Amniotic stem cell (primary cell): ENCODE results near the gene A4GALT.

Experiments
- DNase-seq: peaks from one replicate; lab custom pipeline; 2025; lab: John Stamatoyannopoulos, UW

Gene A4GALT

GRCh38 chr22:42701694-42702093 is 19.0 kb downstream of the A4GALT start:
- no peak for DNase-seq

DNA sequence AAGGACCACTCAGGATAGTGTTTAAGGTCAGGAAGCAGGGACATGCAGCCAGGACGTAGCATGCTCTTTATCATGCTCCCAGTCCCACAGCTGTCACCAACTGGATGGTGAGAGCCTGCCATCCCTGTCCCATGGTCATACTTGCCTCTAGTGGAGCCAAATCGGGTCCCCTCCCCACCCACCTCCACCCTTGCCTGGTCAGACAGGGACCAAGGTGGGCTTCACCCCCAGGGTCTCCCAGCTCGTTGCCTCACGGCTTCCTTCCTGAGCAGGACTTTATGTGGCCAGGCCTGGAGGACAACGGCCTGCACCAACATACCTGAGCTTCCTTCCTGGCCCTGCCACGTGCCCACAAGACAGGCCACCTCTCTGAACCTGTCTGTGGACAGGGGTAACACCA is 19.8 kb downstream of the A4GALT start:
- DNase-seq: no peak

- DNase-seq: no peak
Measured at GRCh38 chr22:42700355-42700754, 20.3 kb downstream of the A4GALT start.

GRCh38 chr22:42699976-42700352 is 20.7 kb downstream of the A4GALT start:
- DNase-seq: no peak

GRCh38 chr22:42699281-42699975 is 21.2 kb downstream of the A4GALT start:
- no peak for DNase-seq

DNA sequence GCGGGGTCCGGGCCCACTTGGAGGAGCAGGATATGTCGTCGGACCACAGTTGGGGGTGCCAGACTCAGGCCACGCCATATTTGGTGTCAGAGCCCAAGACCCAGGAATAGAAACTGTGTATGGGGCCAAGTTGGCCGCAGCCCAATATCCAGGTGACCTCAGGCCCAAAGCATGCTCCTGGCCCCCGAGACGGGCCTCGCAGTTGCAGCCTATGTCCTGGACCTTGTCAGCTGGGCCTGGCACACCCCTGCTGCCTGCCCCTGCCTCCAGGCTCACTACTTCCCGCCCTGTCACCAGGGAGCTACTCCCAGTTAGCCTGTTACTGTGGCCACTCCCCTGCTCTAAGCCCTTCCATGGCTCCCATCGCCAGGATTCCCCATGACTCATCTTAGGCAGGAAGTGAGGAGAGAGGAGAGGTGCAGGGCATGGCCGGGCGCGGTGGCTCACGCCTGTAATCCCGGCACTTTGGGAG is 23.1 kb downstream of the A4GALT start:
- no peak for DNase-seq

GRCh38 chr22:42696331-42696967 is 24.2 kb downstream of the A4GALT start:
- DNase-seq: no peak

DNA sequence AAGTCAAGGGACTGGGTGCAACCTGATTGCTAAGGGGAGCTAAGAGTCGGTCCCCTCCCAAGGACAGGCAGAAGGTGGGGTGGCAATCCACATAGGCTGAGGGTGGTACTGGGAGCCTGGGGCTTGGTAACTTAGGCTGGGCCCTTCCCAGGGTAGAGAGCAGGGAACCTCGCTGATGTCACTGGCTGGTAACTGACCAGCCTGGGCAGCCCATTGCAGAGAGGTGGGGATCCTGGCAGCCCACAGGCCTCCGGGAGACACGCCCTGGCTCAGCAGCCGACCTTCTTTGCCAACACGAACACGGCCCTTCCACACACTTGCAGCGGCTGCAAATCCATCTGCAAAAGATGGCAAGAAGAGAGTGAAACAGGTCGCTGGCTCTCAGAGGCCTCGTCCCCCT is 25.4 kb downstream of the A4GALT start:
- no peak for DNase-seq

GRCh38 chr22:42693763-42694683 is 26.6 kb downstream of the A4GALT start:
- DNase-seq: no peak

DNA sequence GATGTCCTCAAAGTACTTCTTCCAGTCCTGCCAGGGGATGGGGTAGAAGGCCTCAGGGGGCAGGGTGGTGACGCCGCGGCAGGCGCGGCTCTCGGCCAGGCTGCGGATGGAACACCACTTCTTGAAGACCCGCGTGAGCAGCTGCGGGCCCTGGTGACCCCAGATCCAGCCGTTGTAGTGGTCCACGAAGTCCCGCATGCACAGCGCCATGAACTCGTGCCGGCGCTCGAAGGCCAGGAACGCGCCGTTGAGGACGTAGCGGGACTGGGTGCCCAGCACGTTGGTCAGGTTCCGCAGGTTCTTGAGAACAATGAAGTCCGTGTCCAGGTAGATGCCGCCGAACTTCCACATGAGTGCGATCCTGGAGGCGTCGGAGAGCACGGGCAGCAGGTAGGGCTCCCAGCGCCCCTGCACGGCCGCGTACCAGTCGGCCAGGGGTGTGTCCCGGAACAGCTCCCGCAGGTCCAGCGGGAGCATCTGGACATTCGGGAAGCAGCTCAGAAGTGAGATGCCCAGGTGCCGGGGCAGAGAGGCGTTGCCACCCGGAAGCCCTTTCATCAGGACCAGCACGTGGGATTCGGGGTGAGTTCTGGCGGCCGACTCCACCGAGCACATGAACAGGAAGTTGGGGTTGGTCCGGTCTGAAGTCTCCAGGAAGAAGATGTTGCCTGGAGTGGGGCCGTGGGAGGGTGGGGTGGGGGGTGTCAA is 27.5 kb downstream of the A4GALT start:
- DNase-seq: no peak

DNA sequence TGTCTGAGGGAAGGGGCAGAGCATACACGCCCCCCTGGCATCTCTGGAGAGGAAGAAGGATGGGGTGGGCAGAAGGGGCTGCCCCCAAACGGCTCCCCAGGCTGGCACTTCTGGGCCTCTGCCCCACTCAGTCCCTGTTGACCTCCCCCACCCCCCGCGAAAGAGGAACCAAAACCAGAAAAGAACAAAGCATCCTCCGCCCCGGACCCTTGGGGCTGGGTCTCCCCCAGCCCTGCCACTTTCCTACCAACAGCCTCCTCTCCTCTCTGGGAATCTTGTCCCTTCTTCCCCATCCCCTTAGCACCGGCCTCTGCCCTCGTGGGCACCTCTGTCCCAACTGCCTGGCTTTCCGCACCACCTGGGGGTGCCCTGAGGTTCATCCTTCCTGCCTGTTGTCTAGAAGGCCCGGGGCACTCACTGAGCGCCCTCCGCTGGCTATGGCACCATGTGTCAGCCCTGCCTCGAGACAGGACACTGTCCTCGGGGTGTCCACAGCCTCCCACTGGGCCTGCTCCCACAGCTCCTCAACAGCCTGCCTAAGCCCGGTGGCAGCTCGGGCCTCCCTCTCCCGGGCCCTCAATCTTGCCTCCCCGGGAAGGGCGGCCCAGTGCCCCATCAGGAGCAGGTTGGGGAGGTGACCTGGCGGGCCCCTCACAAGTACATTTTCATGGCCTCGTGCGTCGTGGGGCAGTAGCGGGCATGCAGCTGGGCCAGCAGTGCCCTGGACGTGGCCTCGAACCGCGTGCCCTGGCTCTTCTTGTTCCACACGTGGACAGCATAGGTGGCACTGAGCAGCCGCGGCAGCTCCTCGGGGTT is 28.2 kb downstream of the A4GALT start:
- DNase-seq: no peak

DNA sequence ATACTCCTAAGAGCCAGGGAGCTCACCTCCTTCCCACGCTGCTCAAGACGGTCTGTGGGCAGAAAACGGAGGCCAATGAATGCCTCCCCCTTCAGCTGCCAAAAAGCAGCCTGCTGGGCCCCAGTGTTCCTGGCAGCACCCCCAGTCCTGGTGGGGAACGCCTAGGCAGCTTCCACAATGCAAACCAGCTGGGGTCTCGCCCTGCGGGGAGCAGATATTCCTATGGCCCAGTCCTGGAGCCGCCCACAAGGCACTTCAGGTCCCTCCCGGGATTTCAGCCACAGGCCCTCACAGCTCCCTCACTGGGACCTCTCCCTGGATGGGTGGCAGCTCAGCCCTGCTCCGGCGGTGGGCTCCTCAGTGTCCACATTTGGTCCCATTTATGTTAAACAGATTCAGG is 29.2 kb downstream of the A4GALT start:
- DNase-seq: no peak

- peak; percentile 96 for DNase-seq
Measured at GRCh38 chr22:42688241-42689211, 32.1 kb downstream of the A4GALT start.

DNA sequence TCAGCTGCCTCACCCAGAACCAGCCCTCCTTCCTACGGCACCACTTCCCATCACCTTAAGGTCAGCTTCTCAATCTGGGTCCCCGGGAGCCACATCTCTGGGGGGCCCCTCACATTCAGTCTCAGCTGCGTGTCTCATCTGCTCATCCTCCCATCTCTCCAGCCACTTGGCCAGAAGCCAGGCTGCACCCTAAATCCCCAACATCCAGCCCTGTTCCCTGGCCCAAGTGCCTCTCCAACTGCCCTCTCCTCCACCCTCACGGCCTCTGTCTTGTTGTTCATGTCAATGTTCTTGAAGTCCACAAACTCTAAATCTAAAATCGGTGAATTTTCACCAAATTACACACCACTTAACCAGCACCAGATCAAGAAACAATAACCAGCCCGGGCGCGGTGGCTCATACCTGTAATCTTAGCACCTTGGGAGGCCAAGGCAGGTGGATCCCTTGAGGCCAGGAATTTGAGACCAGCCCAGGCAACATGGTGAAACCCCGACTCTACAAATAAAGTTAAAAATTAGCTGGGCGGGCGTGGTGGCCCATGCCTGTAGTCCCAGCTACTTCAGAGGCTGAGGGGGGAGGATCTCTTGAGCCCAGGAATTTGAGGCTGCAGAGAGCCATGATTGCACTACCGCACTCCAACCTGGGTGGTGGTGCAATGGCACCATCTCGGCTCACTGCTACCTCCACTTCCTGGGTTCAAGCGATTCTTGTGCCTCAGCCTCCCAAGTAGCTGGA is 33.7 kb downstream of the A4GALT start:
- no peak for DNase-seq

DNA sequence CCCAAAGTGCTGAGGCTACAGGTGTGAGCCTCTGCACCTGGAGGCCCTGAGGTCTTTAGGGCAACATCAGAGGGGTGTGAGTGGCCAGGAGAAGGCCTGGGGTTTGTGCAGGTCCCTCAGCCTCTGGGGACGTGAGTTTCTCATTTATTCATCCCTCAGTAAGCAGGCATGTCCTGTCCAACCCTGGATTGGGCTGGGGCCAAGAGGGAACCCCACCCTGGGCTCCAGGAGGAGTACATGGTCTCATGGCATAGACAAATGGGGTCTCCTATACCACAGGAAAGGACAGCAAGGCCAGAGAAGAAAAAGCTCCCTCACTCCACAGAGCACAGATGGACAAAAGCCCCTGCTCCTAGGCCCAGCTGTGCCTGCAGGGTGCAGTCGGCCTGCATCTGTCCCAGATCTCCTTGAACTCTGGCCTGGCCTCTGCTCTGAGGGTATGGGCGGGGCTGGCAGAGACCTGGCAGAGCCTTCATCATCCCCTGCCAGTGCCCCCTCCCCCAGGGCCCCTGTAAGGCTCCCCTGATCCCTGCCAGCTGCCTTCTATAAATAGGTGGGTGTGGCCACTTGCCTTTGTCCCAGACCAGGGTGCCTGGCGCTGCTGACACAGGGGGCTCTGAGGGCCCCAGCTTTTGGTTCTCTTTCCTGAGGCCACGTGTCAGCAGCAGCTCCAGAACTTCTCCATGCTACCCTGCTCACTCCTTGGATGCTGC is 34.6 kb downstream of the A4GALT start:
- no peak for DNase-seq

DNA sequence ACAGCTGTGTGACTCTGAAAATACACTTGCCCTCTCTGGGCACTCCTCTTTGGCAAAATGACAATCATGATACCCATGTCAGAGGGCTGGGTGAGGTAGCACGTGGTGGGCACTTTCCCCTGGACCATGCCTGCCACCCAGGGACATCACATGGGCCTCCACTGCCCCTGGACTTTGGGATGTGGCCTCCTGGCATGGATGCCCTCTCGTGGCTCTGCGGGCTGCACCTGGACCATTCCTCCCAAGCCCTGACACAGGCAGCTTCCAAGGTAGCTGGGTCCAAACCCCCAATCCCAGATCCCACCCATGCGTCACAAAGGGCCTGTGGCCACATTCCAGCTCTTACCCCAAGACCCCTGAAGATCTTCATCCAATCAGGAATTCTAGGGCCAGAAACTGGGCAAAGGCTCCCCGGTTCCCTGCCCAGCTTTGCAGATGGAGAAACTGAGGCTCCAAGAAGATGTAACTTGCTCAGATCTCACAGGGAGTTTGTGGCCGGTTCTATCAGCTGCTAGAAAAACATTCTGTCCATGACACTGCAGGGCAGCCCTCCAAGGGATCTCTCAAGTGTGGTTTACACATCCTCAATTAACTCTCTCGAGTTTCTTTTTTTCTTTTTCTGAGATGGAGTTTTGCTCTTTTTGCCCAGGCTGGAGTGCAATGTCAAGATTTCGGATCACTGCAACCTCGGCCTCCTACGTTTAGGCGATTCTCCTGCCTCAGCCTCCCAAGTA is 36.0 kb downstream of the A4GALT start:
- DNase-seq: no peak

GRCh38 chr22:42683578-42684283 is 36.9 kb downstream of the A4GALT start:
- no peak for DNase-seq
